HG03460 (cell line): Measurements from ENCODE around the gene FTO.

Source experiments
- ATAC-seq: cut with Tn5 transposase; IDR thresholded peaks from one replicate; pipeline ENCODE4 v1.9.1; 2021; ENCODE audit not compliant: unreplicated experiment

FTO gene

DNA sequence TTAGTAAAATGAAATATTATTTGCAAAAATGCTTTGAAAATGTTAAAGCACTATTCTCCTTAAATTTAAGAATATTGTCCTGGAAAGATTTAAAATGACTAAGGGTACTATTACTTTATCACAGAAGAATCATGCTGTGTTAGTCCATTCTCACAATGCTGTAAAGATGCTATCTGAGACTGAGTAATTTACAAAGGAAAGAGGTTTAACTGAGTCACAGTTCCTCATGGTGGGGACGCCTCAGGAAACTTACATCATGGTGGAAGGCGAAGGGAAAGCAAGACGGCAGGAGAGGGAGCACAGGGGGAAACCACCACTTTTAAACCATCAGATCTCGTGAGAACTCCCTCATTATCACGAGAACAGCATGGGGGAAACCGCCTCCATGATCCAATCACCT, 337.0 kb downstream of the FTO start:
- ATAC-seq, result no peak

DNA sequence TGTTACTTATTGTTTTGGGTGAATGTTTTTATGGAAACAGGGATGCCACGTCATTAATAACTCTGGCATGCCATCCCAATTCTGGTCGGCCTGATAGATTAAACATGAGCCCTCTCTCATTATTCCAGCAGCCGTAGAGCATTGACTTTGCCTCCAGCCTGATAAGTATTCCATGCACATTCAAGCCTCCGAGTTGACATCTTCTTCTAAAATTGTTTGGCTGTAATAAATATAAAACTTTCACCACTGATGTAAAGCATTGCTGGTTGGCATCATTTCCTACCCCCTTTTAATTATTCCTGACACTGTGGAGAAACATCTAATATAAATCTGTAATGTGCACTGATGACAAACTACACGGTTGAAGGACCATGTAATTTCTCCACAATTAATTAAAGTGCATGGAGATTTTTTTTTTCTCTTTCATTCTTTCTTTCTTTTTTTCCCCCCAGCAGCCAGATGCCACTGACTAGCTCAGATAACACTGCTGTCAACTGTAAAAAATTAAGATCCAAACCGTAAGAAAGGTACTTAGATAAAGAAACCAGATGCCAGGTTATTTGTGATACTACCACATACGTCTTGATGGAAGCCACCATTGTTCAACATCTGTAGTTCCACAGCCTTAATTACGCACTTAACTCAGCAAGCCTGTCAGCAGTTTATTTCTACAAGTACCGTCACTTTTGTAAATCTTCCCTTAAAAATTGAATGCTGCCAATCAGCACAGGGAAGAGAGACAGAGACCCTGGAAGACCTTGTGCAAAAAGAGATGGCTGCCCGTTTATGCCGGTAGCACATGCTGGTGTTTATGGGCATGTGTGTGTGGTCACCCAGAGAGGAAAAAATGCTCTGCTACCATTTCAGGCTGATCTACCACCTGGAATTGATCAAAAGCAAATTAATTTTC, 344.9 kb downstream of the FTO start:
- ATAC-seq, result no peak

DNA sequence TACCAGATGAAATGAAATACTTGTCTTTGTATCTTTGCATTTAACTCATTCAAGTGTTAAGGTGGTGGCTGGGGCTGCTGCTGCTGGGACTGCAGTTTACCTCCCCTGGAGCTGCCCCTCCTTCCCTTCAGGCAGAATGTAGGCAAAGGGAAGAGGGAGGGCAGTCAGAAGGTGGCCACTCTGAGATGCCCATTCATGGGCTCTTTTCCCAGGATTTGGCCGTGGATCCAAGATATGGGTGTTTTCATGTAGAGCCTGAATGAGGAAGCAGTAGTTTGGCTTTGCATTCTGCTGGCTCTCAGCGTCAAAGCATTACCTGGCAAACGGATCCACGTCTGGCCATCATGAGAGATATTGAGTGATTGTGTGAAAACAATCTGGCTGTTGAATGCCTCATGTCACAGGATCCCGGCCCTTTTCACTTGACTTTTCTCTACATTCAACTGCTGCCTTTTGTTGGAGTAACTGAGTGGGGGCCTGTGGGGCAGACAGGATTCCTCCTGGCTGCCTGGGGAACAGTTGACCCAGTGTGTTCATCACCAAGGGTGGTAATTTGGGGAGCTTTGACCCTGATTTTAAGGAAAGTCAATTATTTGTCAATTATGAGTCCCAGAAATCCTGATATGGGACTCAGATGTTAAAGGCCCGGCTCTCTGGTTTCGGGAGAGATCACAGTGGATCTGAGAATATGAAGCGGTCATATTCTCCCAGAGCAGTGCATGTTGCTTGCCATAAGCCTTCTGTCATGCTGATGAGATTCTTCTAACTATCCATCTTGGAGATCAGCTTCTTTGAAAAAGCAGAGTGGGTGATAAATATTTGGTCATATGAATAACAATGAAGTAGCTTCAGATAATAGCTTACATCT, 345.9 kb downstream of the FTO start:
- ATAC-seq, result no peak

DNA sequence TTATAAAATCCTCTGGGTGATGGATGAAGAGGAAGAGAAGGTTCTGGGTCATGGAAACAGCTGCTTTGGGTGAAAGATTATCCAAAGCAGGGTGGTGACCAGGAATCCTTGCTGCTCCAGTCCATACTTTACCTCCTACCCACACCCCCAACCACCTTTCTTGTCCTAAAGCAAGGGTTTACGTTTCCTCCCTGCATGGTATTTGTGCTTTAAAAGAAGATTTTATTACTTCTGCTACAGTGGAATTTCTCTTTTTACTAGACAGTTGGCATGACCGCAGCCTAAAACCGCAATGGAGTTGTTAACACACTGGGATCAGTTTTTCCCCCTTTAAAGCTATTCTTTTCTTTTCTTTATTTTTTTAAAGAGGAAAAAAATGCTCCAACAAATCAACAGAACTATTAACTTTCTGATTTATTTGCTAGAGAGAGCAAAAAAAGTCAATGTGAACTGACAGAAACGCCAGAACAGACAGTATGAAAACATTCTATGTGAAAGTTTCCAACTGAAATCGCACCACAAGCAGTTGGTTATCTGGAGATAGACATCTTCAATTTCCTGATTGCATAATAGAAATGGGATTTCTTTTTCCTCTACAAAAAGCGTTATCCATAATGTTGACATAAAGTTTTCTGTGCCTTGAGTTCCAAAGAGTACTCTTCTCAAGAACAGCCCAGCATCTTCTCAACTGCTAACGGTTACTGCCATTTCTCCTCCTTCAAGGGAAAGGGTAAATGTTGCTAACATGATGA, 346.7 kb downstream of the FTO start:
- ATAC-seq, result no peak

DNA sequence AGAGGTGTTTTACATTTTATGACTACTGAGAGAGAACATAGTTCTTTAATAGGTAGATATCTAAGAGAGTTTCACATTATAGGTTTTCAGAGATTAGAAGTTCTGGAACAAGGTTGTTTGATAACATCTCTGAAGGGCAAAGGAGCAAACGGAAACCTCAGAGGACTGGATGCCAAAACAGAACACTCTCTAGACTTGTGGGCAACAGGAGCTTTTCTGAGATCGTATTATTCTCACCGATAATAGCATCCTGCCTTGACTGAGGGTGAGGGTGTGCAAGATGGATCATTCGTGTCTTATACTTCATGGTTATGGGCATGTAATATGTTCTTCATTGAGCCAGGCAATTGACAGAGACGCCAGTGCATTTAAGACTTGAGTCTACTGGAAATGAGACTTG, 347.9 kb downstream of the FTO start:
- no peak for ATAC-seq

DNA sequence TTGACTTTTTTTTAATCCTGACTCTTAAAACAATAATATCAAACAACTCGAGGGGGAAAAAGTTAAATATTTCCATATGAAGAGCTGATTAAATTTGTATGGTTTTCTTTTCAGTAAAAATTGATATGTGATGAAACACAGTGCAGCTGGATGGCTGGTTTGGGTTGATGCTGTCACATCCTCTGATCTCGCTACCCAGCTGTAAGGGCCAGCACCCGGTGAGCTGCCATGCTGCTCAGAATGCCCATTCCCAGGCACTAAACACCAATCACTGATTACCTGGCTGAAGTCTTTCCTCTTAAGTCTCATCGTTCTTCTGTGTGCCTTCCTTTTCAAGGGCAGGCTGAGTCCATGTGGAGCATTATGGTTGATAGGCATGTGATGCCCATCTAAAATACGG, 348.3 kb downstream of the FTO start:
- no peak for ATAC-seq

DNA sequence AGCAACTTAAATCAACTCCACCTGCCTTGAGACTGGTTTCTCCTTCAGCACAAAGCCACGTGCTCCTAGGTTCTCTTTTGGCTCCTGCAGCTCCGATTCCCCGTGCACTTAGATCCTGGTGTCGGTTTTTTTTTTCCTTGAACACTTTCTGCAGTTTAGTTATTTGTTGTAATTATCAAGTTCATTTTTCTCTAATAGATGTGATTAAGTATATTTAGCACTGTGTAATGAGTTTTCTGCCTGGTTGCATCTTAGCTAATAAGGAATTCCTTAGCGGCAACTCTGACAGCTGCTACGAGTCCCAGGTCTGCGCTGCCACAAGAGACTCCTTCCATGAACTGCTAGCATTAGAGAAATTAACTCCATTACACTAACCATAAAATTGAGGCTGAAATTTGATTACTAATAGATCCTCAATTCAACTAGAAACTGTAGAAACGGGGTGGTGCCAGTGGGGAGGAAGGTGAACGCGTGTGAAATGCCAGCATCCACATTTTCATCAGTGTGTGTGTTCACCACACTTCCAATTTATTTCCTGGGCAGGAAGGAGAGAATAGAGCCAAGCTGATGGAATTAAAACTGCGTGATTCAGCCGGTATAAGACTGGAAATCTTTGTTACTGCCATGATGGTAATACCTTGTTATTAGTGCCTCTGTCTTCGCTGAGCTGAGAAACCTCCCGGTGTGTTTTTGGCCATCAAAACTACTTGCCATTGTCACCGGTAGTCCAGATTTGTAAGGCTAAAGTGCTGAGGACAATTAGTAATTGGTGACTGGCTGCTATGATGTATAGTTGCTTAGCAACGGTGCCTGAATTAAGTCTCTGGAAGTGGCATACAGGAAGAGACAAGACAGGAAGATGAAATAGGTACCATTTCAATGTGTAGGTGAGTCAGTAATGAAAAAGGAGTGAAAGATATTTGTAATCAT, 350.2 kb downstream of the FTO start:
- no peak for ATAC-seq

DNA sequence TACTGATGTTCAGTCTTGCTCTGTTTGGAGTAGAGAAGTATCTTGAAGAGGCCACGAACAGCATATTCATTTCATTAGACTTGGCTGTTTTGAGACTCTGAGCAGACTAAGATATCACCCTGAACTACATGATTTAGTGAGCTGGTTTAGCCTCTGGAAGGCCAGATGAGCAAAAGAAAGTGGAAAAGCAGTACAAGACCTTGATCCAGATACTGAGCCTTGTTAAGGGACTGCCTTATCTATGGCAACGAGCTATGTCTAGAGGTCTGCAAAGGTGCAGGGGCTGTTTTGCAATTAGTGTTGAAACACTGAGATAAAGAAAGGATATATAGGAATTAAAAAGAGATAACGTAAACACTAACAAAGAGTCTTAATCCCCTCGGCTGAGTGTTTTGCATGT, 351.2 kb downstream of the FTO start:
- ATAC-seq, result no peak

DNA sequence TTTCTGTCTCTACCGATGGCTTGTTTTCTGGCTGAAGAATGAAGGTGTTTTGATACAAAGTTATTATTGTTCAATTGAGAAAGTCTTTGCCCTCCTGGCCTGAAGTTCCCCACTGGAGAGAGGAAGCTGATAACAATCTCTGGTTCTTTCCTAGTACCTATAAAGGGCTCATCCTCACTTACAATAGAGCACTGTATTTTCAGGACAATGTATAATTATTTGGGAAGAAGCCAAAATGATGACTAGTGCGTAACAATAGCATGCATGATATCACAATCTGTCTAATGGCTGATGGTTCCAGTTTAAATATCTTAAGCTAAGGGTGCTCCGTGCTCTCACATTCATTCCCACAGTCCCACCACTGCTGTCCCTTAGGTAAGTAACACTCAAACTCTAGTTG, 351.9 kb downstream of the FTO start:
- no peak for ATAC-seq

DNA sequence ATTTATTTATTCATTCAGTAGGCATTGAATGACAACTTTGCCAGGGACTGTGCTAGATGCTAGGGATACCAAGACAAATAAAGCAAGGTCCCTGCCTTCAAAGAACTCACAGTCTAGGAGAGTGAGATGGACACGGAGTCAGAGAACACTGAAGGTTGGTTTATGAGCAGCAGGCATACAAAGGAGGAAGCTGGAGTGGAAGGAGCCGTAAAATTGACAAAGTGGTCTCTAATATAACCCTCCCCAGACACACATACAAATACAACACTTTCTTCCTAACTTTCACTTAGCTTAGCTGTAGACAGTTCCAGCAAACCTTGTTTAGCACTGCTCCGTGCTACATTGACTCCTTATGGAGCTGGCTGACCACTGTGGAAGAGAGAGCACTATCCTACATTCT, 353.0 kb downstream of the FTO start:
- no peak for ATAC-seq

DNA sequence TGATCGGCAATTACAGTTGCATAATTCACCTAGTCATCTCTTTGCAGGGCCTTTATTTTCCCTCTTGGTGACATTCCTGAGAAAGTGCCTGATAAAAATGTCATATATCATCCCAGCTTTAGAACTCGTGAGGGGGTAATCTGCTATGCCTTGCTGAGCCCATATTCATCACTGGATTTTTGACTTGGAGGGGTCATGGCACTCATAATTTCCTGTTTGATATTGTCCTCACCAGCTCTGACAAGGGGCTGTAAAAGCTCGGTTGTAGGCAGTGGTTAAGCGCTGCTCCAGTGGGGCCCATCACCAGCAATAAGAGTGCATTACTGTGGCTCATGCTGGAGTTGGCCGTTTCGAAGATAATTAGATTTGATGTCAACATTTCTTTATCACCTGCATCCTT, 355.4 kb downstream of the FTO start:
- no peak for ATAC-seq

DNA sequence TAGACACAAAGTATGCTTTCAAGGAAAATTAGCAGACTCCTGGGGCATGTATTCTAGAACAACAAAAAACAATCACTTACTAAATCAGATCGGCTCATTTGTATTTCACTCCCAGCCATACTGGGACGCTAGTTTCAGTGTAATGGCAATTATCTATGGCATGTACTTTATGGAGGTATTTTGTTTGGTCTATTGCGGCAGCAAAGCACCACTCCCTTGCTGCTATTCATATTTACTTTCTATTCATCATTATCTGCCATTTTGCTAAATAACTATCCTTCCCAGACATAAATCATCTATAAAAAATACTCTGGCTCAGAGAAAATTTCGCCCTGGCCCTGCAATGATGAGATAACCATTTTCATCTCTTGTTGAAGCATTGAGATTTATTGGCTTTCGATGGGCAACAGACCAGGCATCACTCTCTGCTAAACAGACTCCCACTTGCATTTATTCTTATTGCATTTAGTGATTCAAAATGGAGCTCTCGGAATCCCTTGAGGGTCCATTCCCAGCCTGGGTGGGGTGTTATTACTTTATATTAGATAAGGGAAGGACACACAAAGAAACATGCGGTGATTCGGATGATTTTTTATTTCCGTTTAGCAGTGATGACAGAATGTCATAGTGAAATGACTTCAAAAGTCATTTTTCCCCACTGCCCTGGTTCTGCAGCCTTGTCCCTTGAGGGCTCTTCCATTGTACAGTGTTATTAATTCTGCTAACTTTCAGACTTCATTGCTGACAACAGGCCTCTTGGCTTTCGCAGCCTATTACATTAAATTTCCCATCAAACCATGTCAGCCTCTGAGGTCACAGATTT, 356.9 kb downstream of the FTO start:
- ATAC-seq, result no peak

DNA sequence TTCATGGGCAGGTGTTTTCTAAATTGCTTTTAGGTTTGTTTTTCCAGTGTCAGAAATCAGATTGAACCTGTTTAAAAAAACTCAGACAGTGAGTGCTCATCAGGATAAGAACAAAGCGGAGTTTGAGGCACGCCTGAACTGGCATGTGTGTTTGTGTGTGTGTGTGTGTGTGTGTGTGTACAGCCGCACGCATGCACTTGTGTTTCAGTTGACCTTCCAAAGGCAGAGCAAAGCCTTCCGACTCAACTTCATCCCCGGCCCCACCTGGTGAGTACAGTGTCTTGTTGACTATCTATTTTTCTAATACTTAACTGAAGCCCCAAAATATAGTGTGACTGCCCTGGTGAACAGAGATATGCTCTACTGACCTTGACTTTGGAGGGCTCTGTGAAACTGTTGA, 357.5 kb downstream of the FTO start:
- no peak for ATAC-seq

DNA sequence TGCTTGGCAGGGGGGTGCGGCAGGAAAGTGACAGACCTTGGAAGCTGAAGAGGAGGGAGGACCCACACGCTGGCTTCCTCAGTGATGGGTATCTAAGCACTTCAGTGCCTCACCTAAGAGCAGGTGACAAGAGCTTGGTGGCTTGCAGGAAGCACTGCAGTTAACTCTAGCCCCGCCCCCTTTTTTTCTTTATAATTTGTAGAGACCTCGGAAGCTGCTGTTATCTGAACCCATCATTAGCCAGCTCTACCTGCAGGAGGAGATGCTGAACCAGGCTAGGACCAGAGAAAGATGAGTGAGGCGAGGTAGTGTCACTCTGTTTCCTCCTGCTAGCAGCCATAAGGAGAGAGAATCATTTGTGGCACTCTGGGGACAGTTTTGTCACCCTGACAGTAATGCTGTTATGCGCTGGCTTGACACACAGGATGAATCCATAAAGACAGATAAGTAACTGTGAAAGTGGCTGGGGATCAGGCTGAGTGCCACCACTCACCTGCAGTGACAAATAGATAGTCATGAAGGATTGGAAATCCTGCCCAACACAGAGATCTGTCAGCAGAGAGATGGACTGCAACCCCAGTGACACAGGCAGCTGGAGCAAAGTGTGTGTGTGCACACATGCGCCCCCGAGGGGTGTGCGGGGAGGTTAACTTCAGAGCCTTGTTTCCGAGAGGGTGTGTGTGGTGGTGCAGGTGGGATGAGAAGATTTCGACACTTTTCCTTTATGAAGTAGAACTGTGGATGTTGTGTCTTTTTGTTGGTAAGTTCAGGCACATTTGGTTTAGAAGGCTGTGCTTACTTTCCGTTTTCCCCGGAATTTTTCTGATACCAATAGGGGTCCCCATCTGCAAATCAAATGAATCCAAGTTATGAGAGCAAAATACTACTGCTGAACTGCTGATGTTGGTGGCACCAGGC, 358.7 kb downstream of the FTO start:
- no peak for ATAC-seq

DNA sequence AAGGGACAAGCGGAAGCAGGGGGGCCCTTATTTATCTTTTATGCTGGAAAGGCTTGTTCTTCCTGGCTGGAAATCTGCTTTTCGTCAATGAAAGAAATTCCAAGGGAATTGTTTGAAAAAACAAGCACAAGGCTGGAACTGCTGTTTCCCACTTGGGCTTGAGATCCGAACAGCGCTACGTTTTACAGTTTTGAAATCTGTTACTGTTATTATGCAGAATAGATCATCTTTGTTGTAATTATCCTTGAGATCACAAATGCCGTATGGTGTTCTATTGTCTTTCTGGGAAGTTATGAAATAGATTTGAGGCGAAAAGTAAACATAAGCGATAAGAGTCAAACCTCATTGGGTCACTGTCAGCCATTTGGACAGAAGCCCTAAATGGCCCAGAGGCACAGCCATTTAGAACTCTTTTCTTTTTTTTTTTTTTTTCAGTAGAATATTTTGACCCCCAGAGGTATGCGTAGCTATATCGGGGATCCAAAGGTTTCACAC, 359.4 kb downstream of the FTO start:
- ATAC-seq, result no peak

DNA sequence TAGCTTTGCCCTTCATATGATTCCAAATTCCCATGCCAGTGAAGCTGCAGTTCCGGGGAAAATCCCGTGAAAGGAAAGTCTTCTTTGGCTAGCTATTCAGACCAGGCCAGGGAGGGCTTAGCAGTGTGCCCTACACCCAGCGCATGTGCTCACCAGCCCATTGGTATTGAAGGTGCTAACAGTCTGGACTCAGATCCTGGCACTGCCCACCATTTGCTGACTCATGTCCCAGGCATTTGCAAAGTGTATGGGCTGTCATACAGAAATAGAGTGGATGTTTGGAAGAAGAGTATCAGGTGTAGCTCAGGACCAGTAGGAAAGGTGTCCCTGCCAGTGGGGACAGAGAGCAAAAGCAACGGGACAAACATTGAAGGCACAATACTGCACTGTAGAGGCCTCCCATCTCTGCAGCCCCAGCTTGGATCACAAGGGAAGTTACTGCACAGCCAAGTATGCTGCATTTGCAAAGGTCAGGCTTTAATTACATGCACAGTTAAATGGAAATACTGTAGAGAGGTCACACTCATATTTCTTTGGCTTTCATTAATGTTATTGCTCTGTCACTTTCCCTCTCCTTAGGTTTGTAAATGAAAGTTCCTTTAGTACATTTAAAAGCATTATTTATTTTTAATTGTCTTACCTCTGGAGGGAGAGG, 362.6 kb downstream of the FTO start:
- ATAC-seq, result no peak

DNA sequence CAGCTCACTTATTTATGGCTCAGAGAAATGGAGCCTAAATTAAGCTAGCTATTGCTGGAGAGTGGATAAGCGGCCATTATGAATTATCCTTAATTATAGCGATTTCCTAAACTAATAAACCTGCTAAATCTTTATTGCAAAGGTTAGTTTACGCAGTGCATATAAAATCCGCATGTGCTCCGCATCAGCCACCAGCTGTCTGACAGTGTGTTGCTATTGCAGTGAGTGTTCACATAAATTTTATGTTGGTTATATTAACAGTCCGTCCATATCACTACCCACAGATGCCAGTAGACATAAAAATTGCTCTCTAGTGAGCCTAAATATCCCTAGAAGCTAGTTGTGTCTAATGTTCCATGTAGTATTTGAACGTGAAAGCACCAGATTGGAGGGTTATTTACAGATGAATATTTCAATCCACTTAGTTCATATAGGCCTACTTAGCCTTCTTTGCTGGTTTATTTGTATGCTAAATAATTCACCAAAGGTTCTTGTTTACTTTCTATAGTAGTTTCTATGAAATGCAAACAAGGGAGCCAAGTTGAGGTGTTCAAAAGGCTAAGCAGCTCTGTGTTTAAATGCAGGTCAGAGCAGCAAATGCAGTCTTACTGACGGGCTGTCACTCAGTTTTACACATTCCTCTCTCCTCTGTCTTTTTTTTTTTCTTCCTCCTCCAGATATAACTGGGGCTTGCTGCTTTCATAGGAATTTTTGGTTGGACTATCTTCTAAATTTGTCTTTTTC, 363.5 kb downstream of the FTO start:
- no peak for ATAC-seq
